ENCODE measurements around the gene SLC13A5. TPM values are rescaled to one million over a fixed set of nuclear protein-coding genes. Genes with fewer than 3 reads are reported as not detected.
"Not testable (repeated sequence)": the region's sequence is repeated elsewhere in the genome, so short reads cannot be mapped to it uniquely, and the experiment has no call there.

Gene SLC13A5
- total and polyA plus RNA-seq, 11 donors = 0.06 to 0.72 TPM; not detected in 9

DNA sequence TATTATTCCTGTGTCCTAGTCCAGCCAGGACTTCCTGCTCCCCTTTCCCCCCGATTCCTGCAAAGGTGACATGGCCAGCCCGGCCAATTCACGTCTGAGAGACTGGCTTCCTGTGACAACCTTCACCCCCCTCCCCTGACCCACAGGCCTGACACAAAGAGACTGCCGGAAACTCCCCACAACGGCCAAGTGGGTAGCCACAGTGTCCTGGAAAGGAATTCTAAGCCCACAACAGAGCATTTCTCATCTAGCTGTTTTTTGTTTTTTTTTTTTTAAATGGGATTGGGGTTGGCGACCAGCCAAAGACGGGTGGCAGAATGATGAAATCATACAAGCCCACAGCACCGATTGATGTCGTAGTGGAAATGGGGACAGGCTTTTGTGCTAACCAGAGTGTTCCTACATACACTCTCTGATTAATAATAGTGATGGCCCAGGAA is 39.9 kb upstream of the SLC13A5 start:
- H3K36me3 ChIP-seq = peaks cover 0 to 5% (median 0%) of the 10 kb centered on the region in 9 donors
- peaks cover 0 to 67% (median 37%) of the 10 kb centered on the region in 12 donors for H3K4me1 ChIP-seq
- peak; percentile 79 to 87 (median 81) for DNase-seq
- intact Hi-C loops (cut with DNase I) = loop anchor here in 5 of 10 donors (10.0 kb wide), 5 partner anchors 82 to 272 kb away; partner anchors contain the start of genes RNASEK (in 2 of the 5), BCL6B (in 1 of the 5) and TEKT1 (in 1 of the 5)
- no peaks in the 10 kb centered on the region for H3K27me3 ChIP-seq
- peak; percentile 77 to 90 (median 79) for ATAC-seq
- H3K4me3 ChIP-seq = peak overlapping the region in 2 of 12 donors; percentile 1 to 17
- WGBS, 4 donors = 22 to 28% (median 25%) methylated on average over 9 of the region's 9 CpGs
- no peaks in the 10 kb centered on the region for H3K9me3 ChIP-seq
- peak overlapping the region; percentile 76 to 97 (median 86) for H3K27ac ChIP-seq
- TF ChIP-seq POLR2A (IDR thresholded peaks at IDR 0.05) = no peak
- TF ChIP-seq CTCF (IDR thresholded peaks at IDR 0.05) = no peak

GRCh38 chr17:6752068-6752909 is 39.1 kb upstream of the SLC13A5 start:
- H3K36me3 ChIP-seq = no peaks in the 10 kb centered on the region
- peak in 4 of 5 donors; percentile 43 to 60 (median 46) for DNase-seq
- H3K4me1 ChIP-seq = peaks cover 0 to 60% (median 31%) of the 10 kb centered on the region in 12 donors
- peak overlapping the region; percentile 76 to 97 (median 86) for H3K27ac ChIP-seq
- no peak for TF ChIP-seq POLR2A (IDR thresholded peaks at IDR 0.05)
- no peak for TF ChIP-seq CTCF (IDR thresholded peaks at IDR 0.05)
- no peaks in the 10 kb centered on the region for H3K9me3 ChIP-seq
- intact Hi-C loops (cut with DNase I) = loop anchor here in 5 of 10 donors (10.0 kb wide), 5 partner anchors 83 to 273 kb away; partner anchors contain the start of genes RNASEK (in 2 of the 5), BCL6B (in 1 of the 5) and TEKT1 (in 1 of the 5)
- WGBS, 4 donors = 36 to 44% (median 41%) methylated on average over 7 of the region's 7 CpGs
- H3K27me3 ChIP-seq = no peaks in the 10 kb centered on the region
- H3K4me3 ChIP-seq = peak overlapping the region in 1 of 12 donors; percentile 0
- peak; percentile 15 to 79 (median 64) for ATAC-seq

GRCh38 chr17:6749519-6749918 is 36.4 kb upstream of the SLC13A5 start:
- H3K4me1 ChIP-seq = peaks cover 0 to 40% (median 23%) of the 10 kb centered on the region in 12 donors
- H3K36me3 ChIP-seq = no peaks in the 10 kb centered on the region
- TF ChIP-seq CTCF (IDR thresholded peaks at IDR 0.05) (peak in 2 of 12 donors; percentile 11 to 15), POLR2A (IDR thresholded peaks at IDR 0.05) (no peak)
- intact Hi-C loops (cut with DNase I) = no loop called here
- WGBS, 4 donors = 81 to 87% (median 83%) methylated on average over 6 of the region's 6 CpGs
- no peak overlapping the region for H3K4me3 ChIP-seq
- H3K9me3 ChIP-seq = no peaks in the 10 kb centered on the region
- H3K27me3 ChIP-seq = no peaks in the 10 kb centered on the region
- H3K27ac ChIP-seq = no peak overlapping the region
- ATAC-seq = no peak
- DNase-seq = no peak

GRCh38 chr17:6748617-6749016 is 35.4 kb upstream of the SLC13A5 start:
- Histone ChIP-seq H3K36me3 (no peaks in the 10 kb centered on the region), H3K27ac (no peak overlapping the region), H3K27me3 (no peaks in the 10 kb centered on the region), H3K4me3 (no peak overlapping the region), H3K9me3 (no peaks in the 10 kb centered on the region), H3K4me1 (peaks cover 0 to 31% (median 18%) of the 10 kb centered on the region in 12 donors)
- DNase-seq (no peak), ATAC-seq (no peak)
- intact Hi-C loops (cut with DNase I) = no loop called here
- TF ChIP-seq CTCF (IDR thresholded peaks at IDR 0.05) = no peak
- no peak for TF ChIP-seq POLR2A (IDR thresholded peaks at IDR 0.05)

GRCh38 chr17:6746665-6747064 is 33.5 kb upstream of the SLC13A5 start:
- not testable (repeated sequence) for ATAC-seq
- WGBS, 4 donors = 94 to 96% (median 96%) methylated on average over 6 of the region's 6 CpGs

More at GRCh38 chr17:6746665-6747064, 33.5 kb upstream of the SLC13A5 start:
- H3K4me3 ChIP-seq; H3K27ac ChIP-seq; intact Hi-C loops (cut with DNase I); H3K9me3 ChIP-seq; H3K27me3 ChIP-seq; DNase-seq; H3K36me3 ChIP-seq: not testable (repeated sequence)
- H3K4me1 ChIP-seq = peaks cover 0 to 12% (median 1%) of the 10 kb centered on the region in 12 donors

All from heart left ventricle (tissue), 16 donors.